Measurements from ENCODE around the gene VSIG2. TPM values are rescaled to one million over a fixed set of nuclear protein-coding genes. Genes with fewer than 3 reads are reported as not detected.

VSIG2 gene
- total RNA-seq, 6 donors from 2014 or later = 32.5 to 55.3 (median 40.2) TPM

DNA sequence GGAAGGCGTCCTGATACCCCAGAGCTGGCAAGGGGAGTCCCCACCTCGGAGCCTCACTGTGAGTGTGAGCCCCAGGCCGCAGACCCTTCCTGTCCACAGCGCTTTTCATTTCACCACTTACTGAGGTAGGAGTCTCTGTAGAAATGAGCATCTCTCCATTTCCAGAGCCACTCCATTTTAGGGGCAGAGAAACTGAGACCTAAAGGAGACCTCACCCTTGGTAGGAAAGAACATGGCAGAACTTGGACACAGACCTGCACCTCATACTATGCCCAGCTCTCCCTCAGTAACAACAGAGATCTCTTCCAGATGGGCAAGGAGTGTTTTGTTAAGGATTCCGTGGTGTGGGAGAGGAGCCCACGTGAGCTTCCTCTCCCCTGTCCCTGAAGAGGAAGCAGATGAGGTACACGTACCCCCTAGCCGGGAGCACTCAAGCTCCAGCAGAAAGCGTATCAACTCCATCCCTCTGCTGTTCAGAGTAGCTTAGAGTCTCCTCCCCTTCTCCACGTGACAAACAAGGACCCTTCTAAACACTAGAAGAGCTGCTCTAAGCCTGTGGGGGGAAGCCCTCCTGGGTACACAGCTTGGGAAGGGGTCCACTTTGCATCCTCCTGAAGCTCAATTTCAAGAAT, 532 bp upstream of the VSIG2 start:
- no peak for ATAC-seq (ENCODE audit: low FRiP score in 2 of 2)

GRCh38 chr11:124751391-124751740, 689 bp downstream of the VSIG2 start:
- Histone ChIP-seq H3K27me3 (no peaks in the 10 kb centered on the region), H3K27ac (peak overlapping the region; percentile 78 to 90 (median 81)), H3K4me3 (peak overlapping the region in 3 of 4 donors; percentile 32 to 55 (median 48)), H3K9me3 (no peaks in the 10 kb centered on the region), H3K36me3 (peaks cover 0 to 54% (median 9%) of the 10 kb centered on the region in 4 donors), H3K4me1 (peaks cover 64 to 81% (median 74%) of the 10 kb centered on the region in 4 donors)
- ATAC-seq (ENCODE audit: low FRiP score in 2 of 2) (no peak), DNase-seq (peak in 1 of 2 donors; percentile 76)
- 69% methylated on average over 11 of the region's 11 CpGs; no CpG with 5 or more reads in 1 of the 2 donors for WGBS, 2 donors
- TF ChIP-seq POLR2AphosphoS5 (IDR thresholded peaks at IDR 0.05) (no peak), CTCF (IDR thresholded peaks at IDR 0.05) (no peak), EP300 (IDR thresholded peaks at IDR 0.05) (no peak), POLR2A (IDR thresholded peaks at IDR 0.05) (no peak)

More for the DNA sequence above, 532 bp upstream of the VSIG2 start:
- H3K36me3 ChIP-seq = peaks cover 0 to 61% (median 10%) of the 10 kb centered on the region in 4 donors
- no peaks in the 10 kb centered on the region for H3K9me3 ChIP-seq
- DNase-seq = no peak
- peaks cover 53 to 77% (median 72%) of the 10 kb centered on the region in 4 donors for H3K4me1 ChIP-seq
- peak overlapping the region; percentile 78 to 90 (median 81) for H3K27ac ChIP-seq
- H3K4me3 ChIP-seq = peak overlapping the region in 3 of 4 donors; percentile 32 to 55 (median 48)
- TF ChIP-seq POLR2AphosphoS5 (IDR thresholded peaks at IDR 0.05) (no peak), CTCF (IDR thresholded peaks at IDR 0.05) (no peak), EP300 (IDR thresholded peaks at IDR 0.05) (no peak), POLR2A (IDR thresholded peaks at IDR 0.05) (peak in 1 of 4 donors; percentile 10)
- WGBS, 2 donors = 44 to 55% methylated on average over 10 of the region's 10 CpGs
- H3K27me3 ChIP-seq = no peaks in the 10 kb centered on the region

DNA sequence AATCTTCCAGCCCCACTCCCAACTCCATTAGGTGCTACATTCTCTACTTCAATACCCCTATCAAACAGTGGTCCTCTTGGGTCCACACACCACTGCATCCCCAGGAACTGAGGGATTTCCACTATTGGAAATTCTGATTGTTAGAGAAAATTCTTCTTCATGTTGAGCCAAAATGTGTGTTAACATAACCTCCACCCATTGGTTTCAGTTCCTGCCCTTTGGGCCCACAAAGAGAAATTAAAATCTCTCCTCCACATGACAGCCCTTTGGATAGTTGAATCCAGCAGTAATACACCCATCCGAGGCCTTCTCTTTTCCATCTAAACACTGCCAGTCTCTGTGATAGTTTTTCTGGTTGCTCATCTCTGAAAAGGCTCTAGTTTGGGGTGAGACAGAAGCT, 2.1 kb downstream of the VSIG2 start:
- ATAC-seq (ENCODE audit: low FRiP score in 2 of 2) (no peak), DNase-seq (no peak)
- Histone ChIP-seq H3K9me3 (no peaks in the 10 kb centered on the region), H3K4me1 (peaks cover 65 to 85% (median 78%) of the 10 kb centered on the region in 4 donors), H3K27ac (peak overlapping the region in 3 of 4 donors; percentile 80 to 90 (median 85)), H3K36me3 (peaks cover 0 to 41% (median 9%) of the 10 kb centered on the region in 4 donors), H3K27me3 (no peaks in the 10 kb centered on the region), H3K4me3 (no peak overlapping the region)
- WGBS, 2 donors = 78 to 88% methylated on average over 1 of the region's 1 CpG
- no peak for TF ChIP-seq POLR2AphosphoS5 (IDR thresholded peaks at IDR 0.05)
- TF ChIP-seq EP300 (IDR thresholded peaks at IDR 0.05) = no peak
- TF ChIP-seq CTCF (IDR thresholded peaks at IDR 0.05) = no peak
- TF ChIP-seq POLR2A (IDR thresholded peaks at IDR 0.05) = no peak

DNA sequence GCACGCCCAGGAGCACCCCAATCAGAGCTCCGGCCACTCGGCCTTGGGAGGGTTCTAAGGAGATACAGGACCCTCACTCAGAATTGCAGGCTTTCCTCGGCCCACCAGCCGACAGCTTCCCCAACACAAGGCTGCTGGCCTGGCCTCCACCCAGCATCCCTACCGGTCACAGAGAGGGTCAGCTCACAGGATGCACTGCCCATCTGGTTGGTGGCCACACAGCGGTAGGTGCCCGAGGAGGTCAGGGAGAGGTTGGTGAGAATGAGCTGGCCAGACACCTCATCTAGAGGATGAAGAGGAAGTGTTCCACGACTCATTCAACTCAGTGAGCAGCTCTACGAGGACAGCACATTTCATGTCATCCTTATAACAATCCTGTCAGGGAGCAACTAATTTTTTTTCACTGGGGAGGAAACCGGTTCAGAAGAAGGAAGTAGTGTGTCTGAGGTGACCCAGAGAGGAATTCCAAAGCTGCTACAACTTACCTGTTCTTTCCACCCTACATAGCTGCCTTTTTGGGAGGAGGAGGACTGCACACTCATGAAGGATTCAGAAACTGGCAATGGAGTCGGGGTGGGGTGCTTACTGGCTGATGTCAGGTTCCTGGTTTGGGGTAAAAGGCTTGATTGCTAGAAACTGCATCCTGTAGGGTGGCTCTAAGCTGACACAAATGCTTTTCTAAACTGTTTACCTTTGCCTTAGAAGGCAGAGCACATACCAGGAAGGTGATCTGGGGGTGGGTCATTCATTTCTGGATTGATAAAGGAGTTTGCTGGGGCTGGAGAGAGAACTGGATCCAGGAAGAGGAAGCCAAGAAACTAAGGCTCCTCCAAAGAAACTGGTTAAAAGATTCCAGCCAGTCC, 3.3 kb downstream of the VSIG2 start:
- peak in 1 of 2 donors; percentile 39 for DNase-seq
- Histone ChIP-seq H3K4me3 (no peak overlapping the region), H3K27me3 (no peaks in the 10 kb centered on the region), H3K27ac (peak overlapping the region; percentile 80 to 85 (median 82)), H3K4me1 (peaks cover 60 to 73% (median 66%) of the 10 kb centered on the region in 4 donors), H3K9me3 (no peaks in the 10 kb centered on the region), H3K36me3 (peaks cover 0 to 30% (median 4%) of the 10 kb centered on the region in 4 donors)
- no peak for ATAC-seq (ENCODE audit: low FRiP score in 2 of 2)
- TF ChIP-seq CTCF (IDR thresholded peaks at IDR 0.05) (no peak), POLR2AphosphoS5 (IDR thresholded peaks at IDR 0.05) (peak in 1 of 2 donors; percentile 35), EP300 (IDR thresholded peaks at IDR 0.05) (no peak)
- 37 to 46% methylated on average over 9 to 12 of the region's 12 CpGs for WGBS, 2 donors

All from upper lobe of left lung (tissue), 6 donors.